Activated naive CD4-positive, alpha-beta T cell treated with anti-CD3 and anti-CD28 coated beads for 36 hours (primary cell): Measurements from ENCODE around the gene POMP. TPM values are rescaled to one million over a fixed set of nuclear protein-coding genes. Genes with fewer than 3 reads are reported as not detected.

ENCODE experiments used
- CTCF ChIA-PET: fragments of 350-600 bp; sonication (Branson Sonifier 250); formaldehyde crosslinking; loops from one replicate; lab custom pipeline; 2021; ENCODE audit warnings: antibody characterized with exemption; lab: Charles Lee
- DNase-seq: peaks from one replicate; pipeline ENCODE4 v3.0.0-alpha.2; 2020
- H3K27ac Mint-ChIP-seq: one replicate; pipeline ENCODE4 v1.8.0; 2021; ENCODE audit warnings: mild to moderate bottlenecking, mixed read lengths
- H3K27me3 Mint-ChIP-seq: one replicate; pipeline ENCODE4 v1.8.0; 2021; ENCODE audit warnings: low read depth, mixed read lengths
- H3K36me3 Mint-ChIP-seq: one replicate; pipeline ENCODE4 v1.8.0; 2021; ENCODE audit warnings: low read depth, mixed read lengths
- H3K4me1 Mint-ChIP-seq: one replicate; pipeline ENCODE4 v1.8.0; 2021; ENCODE audit warnings: low read depth, mixed read lengths
- H3K4me3 Mint-ChIP-seq: one replicate; pipeline ENCODE4 v1.8.0; 2021; ENCODE audit warnings: mild to moderate bottlenecking, moderate library complexity, mixed read lengths
- H3K9me3 Mint-ChIP-seq: one replicate; pipeline ENCODE4 v1.8.0; 2021; ENCODE audit warnings: mixed read lengths
- intact Hi-C: fragments of 100-400 bp; cut with micrococcal nuclease; formaldehyde crosslinking; loops from one replicate; pipeline ENCODE4 v1.15.1; 2023
- total RNA-seq, 2 experiments: library from RNA; stranded (reverse); gene quantifications; one replicate each; pipeline ENCODE4 v1.2.3, GENCODE V29; 2021

POMP gene
- total RNA-seq, 2 experiments from 2014 or later = 106 to 108 TPM

DNA sequence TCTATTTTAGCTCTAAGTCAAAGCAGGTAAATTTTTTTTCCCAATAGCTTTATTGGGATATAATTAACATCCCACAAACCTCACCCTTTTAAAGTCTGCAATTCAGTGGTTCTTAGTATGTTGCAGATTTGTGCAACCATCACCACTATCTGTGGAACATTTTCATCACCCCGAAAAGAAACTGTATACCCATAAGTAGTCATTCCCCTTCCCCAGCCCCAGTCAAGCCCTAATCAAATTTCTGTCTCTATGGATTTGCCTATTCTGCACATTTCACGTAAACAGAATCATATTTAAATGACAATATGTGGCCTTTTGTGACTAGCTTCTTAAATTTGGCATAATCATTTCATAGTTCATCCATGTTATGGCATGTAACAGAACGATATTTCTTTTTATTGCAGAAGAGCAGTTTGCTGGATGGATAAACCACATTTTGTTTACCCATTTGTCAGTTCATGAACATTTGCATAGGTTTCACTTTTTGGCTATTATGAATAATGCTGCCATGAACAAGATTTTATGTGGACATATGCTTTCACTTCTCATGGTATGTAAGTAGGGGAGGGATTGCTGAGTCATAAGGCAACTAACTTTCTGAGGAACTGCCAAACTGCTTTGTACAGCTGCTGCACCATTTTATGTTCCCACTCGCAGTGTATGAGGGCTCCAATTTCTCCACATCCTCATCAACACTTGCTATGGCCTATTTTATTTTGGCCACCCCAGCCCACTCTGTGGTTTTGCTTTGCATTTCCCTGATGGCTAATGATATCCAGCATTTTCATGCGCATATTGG, 48.9 kb downstream of the POMP start:
- Mint-ChIP-seq H3K4me3 (no peak overlapping the region), H3K27me3 (no peaks in the 10 kb centered on the region), H3K36me3 (peaks cover 18% of the 10 kb centered on the region), H3K9me3 (no peaks in the 10 kb centered on the region), H3K27ac (no peak overlapping the region), H3K4me1 (peaks cover 8% of the 10 kb centered on the region)
- CTCF ChIA-PET = no interaction called here
- DNase-seq = peak; percentile 9
- intact Hi-C loops = no loop called here

DNA sequence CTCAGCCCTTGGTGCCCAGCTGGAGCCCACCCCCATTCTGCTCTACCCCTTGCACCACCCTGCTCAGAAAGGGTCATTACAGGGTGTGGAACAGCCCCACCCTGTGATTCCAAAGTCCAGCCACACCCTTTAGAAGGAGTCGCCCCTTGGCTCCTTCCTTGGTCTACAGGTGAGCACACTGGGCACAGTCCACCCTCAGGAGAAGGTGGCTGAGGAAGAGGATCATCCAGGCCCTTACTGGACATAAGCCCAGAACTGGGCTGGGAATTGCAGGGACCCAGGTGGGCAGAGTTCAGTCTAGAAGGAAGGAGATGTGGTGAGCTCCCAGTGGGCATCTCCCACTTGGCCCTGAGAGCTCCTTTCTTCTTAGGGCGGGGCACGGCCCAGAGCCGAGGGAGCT, 51.2 kb downstream of the POMP start:
- no peak overlapping the region for H3K27ac Mint-ChIP-seq
- CTCF ChIA-PET = no interaction called here
- H3K36me3 Mint-ChIP-seq = peaks cover 25% of the 10 kb centered on the region
- H3K4me1 Mint-ChIP-seq = peaks cover 8% of the 10 kb centered on the region
- no peak for DNase-seq
- H3K27me3 Mint-ChIP-seq = no peaks in the 10 kb centered on the region
- H3K4me3 Mint-ChIP-seq = no peak overlapping the region
- H3K9me3 Mint-ChIP-seq = no peaks in the 10 kb centered on the region
- intact Hi-C loops = loop anchor here (10.0 kb wide), 1 partner anchor 885 kb away; the partner anchor contains the start of gene SLC7A1

DNA sequence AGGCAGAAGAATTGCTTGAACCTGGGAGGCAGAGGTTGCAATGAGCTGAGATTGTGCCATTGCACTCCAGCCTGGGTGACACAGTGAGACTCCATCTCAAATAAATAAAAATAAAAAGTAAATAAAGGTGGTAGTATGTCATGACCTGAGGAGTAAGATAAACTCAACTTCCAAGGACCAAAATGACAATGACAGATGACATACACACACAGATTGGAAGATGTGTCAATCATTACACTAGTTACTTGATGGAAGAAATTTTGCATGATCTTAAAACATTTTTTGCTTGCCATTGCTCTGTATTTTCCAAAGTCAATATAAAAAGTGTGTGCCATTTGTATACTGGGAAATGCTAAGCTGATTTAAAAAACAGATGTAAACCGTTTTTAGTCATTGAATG, 55.7 kb downstream of the POMP start:
- Mint-ChIP-seq H3K27ac (no peak overlapping the region), H3K27me3 (no peaks in the 10 kb centered on the region), H3K4me3 (no peak overlapping the region), H3K9me3 (no peaks in the 10 kb centered on the region), H3K36me3 (peaks cover 15% of the 10 kb centered on the region), H3K4me1 (peaks cover 22% of the 10 kb centered on the region)
- DNase-seq = no peak
- CTCF ChIA-PET = no interaction called here
- intact Hi-C loops = loop anchor here (10.0 kb wide), 1 partner anchor 880 kb away; the partner anchor contains the start of gene SLC7A1

DNA sequence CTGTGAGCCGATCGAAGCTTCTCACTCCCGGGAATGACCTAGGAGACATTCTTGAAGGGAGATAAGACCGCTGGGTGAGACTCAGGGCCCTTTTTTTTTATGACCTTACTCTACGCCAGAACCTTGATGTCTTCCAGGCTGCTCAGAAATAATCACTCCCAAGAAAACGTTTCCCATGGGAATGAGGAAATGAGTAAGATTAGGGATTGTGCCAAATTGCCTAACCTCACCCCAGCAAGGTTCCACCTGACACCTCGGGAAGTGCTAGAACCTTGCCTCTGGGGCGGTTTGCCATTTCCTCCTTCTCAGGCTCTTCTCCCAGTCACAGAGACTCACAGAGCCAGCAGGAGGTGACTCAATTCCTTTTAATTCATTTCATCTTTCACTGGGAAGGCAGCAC, 57.6 kb downstream of the POMP start:
- peaks cover 22% of the 10 kb centered on the region for H3K4me1 Mint-ChIP-seq
- H3K36me3 Mint-ChIP-seq = peaks cover 12% of the 10 kb centered on the region
- no peak for DNase-seq
- H3K9me3 Mint-ChIP-seq = no peaks in the 10 kb centered on the region
- CTCF ChIA-PET = no interaction called here
- H3K27me3 Mint-ChIP-seq = no peaks in the 10 kb centered on the region
- intact Hi-C loops = loop anchor here (10.0 kb wide), 1 partner anchor 878 kb away; the partner anchor contains the start of gene SLC7A1
- H3K27ac Mint-ChIP-seq = no peak overlapping the region
- no peak overlapping the region for H3K4me3 Mint-ChIP-seq

DNA sequence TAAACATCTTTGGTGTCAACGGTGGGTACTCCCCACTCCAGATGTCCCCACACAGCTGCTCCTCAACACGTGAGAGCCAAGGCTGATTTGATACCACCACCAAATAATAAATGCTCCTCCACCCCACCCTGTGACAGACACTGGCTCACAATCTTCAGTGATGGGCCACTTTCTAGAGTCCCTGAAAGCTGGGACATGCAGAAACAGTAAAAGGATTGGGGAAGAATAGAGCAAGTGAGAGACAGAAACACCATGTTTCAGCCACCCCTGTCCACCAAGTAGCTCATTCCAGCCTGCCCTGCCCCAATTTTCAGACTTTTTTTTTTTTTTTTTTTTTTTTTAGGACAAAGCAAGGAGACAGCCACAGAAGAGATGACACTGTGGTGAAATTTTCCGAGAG, 58.2 kb downstream of the POMP start:
- H3K4me3 Mint-ChIP-seq = peak overlapping the region; percentile 94
- H3K27me3 Mint-ChIP-seq = no peaks in the 10 kb centered on the region
- peaks cover 22% of the 10 kb centered on the region for H3K4me1 Mint-ChIP-seq
- no peak overlapping the region for H3K27ac Mint-ChIP-seq
- CTCF ChIA-PET = no interaction called here
- peaks cover 11% of the 10 kb centered on the region for H3K36me3 Mint-ChIP-seq
- intact Hi-C loops = loop anchor here (10.0 kb wide), 1 partner anchor 878 kb away; the partner anchor contains the start of gene SLC7A1
- no peak for DNase-seq
- no peaks in the 10 kb centered on the region for H3K9me3 Mint-ChIP-seq

DNA sequence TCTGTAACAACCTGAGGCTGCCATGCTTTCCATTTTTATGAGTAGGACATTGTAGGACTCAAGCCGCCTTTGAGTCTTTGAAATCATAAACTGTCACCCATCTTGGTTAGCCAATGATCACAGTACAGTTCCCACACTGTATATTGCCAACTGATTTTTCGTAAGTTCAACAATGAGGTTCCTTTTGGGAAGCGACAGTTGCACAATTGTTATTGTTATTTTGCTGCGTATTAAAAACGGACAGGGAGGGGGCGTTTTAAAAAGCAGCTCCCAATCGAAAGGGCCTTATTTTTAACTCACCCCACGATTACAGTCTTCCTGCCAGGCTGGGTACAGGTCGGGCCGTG, 59.2 kb downstream of the POMP start:
- peaks cover 9% of the 10 kb centered on the region for H3K36me3 Mint-ChIP-seq
- no peak for DNase-seq
- H3K27ac Mint-ChIP-seq = peak overlapping the region; percentile 50
- intact Hi-C loops = loop anchor here (2.0 to 10.0 kb wide), 2 partner anchors 79 to 877 kb away; partner anchors contain the start of gene SLC7A1
- H3K9me3 Mint-ChIP-seq = no peaks in the 10 kb centered on the region
- H3K27me3 Mint-ChIP-seq = no peaks in the 10 kb centered on the region
- peak overlapping the region; percentile 94 for H3K4me3 Mint-ChIP-seq
- peaks cover 22% of the 10 kb centered on the region for H3K4me1 Mint-ChIP-seq
- CTCF ChIA-PET = no interaction called here

DNA sequence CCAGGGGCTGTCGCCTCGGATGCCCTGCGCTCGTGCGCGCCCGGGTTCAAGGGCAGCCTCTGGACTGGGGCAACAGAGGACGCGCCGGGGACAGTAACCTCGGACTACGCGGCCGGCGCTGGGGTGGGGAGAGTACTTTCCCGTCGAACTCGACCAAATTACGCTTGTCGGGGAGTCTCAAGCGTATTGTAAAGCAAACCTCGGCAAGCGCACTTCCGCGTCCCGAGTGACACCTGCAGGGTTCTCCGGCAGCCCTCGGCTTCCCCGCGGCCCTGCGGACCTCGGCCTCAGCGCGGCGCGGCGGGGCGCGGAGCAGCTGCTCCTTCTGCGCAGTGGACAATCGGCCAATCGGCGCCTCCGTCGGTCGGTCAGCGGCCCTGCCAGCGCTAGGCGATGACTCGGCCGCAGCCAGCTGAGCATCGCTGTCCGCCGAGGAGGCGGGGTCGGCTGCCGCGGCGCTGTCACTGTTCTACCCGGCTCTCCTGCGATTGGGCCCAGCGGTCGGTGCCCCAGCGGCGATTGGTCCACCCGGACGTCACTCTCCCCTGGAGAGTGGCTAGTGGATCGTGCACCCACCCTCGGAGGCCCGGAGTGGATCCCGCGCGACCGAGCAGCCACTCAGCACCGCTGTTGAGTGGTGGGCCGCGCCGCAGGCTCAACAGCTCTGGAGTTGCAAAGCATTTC, 59.8 kb downstream of the POMP start, which contains the start of gene SLC46A3:
SLC46A3 (minus strand) TSS at position 428 of the 684 bp plus-strand sequence. CDS start 972 bp downstream, outside the sequence.
- H3K36me3 Mint-ChIP-seq = peaks cover 4% of the 10 kb centered on the region
- no peaks in the 10 kb centered on the region for H3K27me3 Mint-ChIP-seq
- intact Hi-C loops = loop anchor here (1.0 to 10.0 kb wide), 4 partner anchors 59 to 876 kb away; partner anchors contain the start of genes POMP and SLC7A1
- peak within 1 kb of the TSS; percentile 86 for H3K27ac Mint-ChIP-seq
- H3K4me3 Mint-ChIP-seq = peak within 1 kb of the TSS; percentile 94
- no peaks in the 10 kb centered on the region for H3K9me3 Mint-ChIP-seq
- DNase-seq = peak; percentile 98
- peaks cover 22% of the 10 kb centered on the region for H3K4me1 Mint-ChIP-seq
- CTCF ChIA-PET = no interaction called here

DNA sequence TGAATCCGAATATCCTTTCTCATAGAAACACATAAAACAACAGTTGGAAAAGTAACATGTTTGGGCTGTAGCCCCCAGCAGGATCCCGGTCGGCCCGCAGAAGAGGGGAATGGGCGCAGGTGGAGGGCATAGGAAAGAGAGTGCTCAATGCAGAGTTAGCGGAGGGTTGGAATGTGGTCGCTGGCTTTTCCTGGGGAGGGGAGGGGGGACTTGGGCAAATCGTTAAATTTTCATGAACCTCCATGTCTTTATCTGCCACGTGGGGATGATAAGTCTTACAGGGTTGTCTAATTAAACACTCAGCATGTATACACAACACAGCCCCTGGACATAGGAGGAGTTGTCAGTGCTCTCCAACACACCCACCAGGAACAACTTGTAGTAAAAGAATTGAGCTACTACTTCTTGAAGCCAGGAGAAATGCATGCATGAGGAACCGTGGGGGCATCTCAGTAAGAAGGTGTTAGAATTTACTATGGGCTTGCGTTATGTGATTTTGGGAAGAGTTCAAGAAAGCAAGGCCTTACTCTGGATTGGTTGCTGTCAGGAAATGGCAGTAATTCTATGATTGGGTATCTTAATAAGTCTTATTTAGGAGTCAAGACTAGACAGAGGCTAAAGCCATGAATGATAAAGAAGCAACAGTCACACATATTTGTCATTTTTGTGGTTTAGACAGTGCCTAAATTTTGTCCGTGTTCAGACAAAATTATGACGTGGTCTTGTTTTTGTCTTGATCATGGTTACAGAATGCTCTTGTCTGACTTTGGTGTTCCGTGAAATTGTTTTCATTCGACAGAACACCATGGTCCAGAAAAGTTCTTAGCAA, 60.5 kb downstream of the POMP start:
- CTCF ChIA-PET = no interaction called here
- no peaks in the 10 kb centered on the region for H3K27me3 Mint-ChIP-seq
- peak overlapping the region; percentile 86 for H3K27ac Mint-ChIP-seq
- peak overlapping the region; percentile 94 for H3K4me3 Mint-ChIP-seq
- DNase-seq = no peak
- H3K36me3 Mint-ChIP-seq = peaks cover 4% of the 10 kb centered on the region
- no peaks in the 10 kb centered on the region for H3K9me3 Mint-ChIP-seq
- peaks cover 22% of the 10 kb centered on the region for H3K4me1 Mint-ChIP-seq
- intact Hi-C loops = loop anchor here (1.0 to 10.0 kb wide), 4 partner anchors 60 to 875 kb away; partner anchors contain the start of genes POMP and SLC7A1

DNA sequence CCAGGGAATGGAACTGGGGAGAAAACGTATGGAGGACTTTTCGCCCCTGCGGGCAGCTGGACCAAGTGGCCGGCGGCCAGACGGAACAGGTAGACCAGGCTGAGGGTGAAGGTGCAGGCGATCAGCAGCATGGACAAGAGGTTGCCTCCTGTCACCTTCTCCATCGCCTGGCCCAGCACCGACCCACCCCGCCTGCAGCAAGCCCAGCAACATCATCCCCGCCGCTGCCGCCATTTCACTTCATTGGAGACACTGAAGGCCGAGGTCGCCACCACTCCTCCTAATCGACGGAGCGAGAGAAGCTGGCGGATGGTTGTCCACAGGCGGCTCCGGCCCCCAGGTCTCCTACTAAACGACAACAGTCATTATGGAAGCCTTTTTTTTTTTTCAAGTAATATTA, 64.9 kb downstream of the POMP start:
- intact Hi-C loops = no loop called here
- Mint-ChIP-seq H3K36me3 (peaks cover 1% of the 10 kb centered on the region), H3K4me1 (peaks cover 7% of the 10 kb centered on the region), H3K27ac (no peak overlapping the region), H3K27me3 (peaks cover 10% of the 10 kb centered on the region), H3K4me3 (no peak overlapping the region), H3K9me3 (no peaks in the 10 kb centered on the region)
- no peak for DNase-seq
- CTCF ChIA-PET = no interaction called here

DNA sequence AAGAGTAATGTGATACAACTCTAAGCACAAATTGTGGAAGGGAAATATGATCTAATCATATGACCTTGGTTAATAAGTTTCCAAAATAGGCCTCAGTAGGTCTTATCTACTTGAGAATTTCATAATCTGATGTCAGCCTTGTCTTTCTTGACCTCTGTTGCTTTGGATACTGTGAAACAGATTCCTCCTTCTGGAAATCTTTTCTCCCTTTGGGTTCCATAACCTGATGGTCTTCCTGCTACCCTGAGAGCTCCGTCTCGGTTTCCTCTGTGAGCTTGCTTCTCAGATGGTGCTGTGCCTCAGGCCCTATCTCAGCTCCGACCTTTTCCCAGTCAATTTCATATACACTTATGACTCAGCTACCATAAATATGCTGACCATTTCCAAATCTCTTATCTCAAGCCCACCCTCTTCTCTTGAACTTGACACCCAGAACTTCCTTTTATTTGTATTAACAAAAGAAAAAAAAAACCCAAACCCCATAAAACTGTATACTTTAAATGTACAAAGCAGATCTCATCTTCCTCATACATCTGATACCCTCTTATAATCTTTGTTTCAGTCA, 66.2 kb downstream of the POMP start:
- Mint-ChIP-seq H3K27me3 (peaks cover 10% of the 10 kb centered on the region), H3K4me1 (no peaks in the 10 kb centered on the region), H3K36me3 (no peaks in the 10 kb centered on the region), H3K9me3 (no peaks in the 10 kb centered on the region), H3K27ac (no peak overlapping the region), H3K4me3 (no peak overlapping the region)
- CTCF ChIA-PET = no interaction called here
- DNase-seq = no peak
- intact Hi-C loops = no loop called here
